GM12892 (cell line): ENCODE results near the gene PDE7B.

Experiments used
- POLR2A ChIP-seq: IDR thresholded peaks from 2 replicates; pipeline ENCODE4 v1.6.1; 2011; ENCODE audit warnings: low read depth, low read length, control low read depth
- POLR2AphosphoS5 ChIP-seq: IDR thresholded peaks from 2 replicates; pipeline ENCODE4 v1.6.1; 2011; ENCODE audit warnings: low read depth, low read length, control low read depth
- TAF1 ChIP-seq: IDR thresholded peaks from 2 replicates; pipeline ENCODE4 v1.6.1; 2011; ENCODE audit warnings: low read depth, mild to moderate bottlenecking, control low read depth, low read length, borderline replicate concordance

DNA sequence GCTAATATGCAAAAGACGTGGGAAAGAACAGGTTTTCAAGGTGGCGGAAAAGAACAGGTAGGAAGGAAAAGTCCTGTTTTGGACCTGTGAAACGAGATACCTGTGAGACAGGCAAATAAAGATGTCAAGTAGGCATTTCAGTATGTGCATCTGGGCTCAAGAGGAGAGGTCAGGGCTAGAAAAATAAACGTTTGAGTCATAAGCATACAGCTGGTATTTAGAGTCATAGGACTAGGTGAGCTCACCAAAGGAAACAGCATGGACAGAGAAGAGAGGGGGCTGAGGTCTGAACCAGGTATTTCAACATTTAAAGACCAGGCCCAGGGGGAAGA is 383.7 kb downstream of the PDE7B start:
- TF ChIP-seq TAF1 (no peak), POLR2AphosphoS5 (no peak), POLR2A (no peak)
